ENCODE data around the gene CHRDL2. TPM values are rescaled to one million over a fixed set of nuclear protein-coding genes. Genes with fewer than 3 reads are reported as not detected.

The CHRDL2 gene
- total RNA-seq, 3 donors from 2014 or later (not counting 1 experiment from before 2014, with no cell fraction given), result not detected

- Mint-ChIP-seq H3K27ac (no peak overlapping the region), H3K4me3 (no peak overlapping the region), H3K36me3 (no peaks in the 10 kb centered on the region), H3K9me3 (no peaks in the 10 kb centered on the region), H3K4me1 (no peaks in the 10 kb centered on the region), H3K27me3 (ENCODE audit: low read depth in 2 of 2) (peaks cover 8 to 13% of the 10 kb centered on the region in 2 donors)
- DNase-seq, result no peak
- Histone ChIP-seq H3K4me3 (ENCODE audit: low read length) (no peak overlapping the region), H3K9me3 (ENCODE audit: control insufficient read depth, insufficient read depth, low read length) (no peaks in the 10 kb centered on the region), H3K4me1 (ENCODE audit: control insufficient read depth, insufficient read depth, low read length) (no peaks in the 10 kb centered on the region), H3K27me3 (ENCODE audit: control insufficient read depth, insufficient read depth, low read length) (no peaks in the 10 kb centered on the region), H3K36me3 (ENCODE audit: control insufficient read depth, insufficient read depth, low read length) (no peaks in the 10 kb centered on the region), H3K27ac (ENCODE audit: low read length) (no peak overlapping the region)
- intact Hi-C loops (cut with micrococcal nuclease), result no loop called here
- WGBS (ENCODE audit: insufficient coverage), result 66% methylated on average over 5 of the region's 6 CpGs
- ATAC-seq, result no peak
- TF ChIP-seq, protein P1, sequence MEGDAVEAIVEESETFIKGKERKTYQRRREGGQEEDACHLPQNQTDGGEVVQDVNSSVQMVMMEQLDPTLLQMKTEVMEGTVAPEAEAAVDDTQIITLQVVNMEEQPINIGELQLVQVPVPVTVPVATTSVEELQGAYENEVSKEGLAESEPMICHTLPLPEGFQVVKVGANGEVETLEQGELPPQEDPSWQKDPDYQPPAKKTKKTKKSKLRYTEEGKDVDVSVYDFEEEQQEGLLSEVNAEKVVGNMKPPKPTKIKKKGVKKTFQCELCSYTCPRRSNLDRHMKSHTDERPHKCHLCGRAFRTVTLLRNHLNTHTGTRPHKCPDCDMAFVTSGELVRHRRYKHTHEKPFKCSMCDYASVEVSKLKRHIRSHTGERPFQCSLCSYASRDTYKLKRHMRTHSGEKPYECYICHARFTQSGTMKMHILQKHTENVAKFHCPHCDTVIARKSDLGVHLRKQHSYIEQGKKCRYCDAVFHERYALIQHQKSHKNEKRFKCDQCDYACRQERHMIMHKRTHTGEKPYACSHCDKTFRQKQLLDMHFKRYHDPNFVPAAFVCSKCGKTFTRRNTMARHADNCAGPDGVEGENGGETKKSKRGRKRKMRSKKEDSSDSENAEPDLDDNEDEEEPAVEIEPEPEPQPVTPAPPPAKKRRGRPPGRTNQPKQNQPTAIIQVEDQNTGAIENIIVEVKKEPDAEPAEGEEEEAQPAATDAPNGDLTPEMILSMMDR (IDR thresholded peaks at IDR 0.05), result no peak
Measured at GRCh38 chr11:74696500-74696899, 34.7 kb downstream of the CHRDL2 start.

DNA sequence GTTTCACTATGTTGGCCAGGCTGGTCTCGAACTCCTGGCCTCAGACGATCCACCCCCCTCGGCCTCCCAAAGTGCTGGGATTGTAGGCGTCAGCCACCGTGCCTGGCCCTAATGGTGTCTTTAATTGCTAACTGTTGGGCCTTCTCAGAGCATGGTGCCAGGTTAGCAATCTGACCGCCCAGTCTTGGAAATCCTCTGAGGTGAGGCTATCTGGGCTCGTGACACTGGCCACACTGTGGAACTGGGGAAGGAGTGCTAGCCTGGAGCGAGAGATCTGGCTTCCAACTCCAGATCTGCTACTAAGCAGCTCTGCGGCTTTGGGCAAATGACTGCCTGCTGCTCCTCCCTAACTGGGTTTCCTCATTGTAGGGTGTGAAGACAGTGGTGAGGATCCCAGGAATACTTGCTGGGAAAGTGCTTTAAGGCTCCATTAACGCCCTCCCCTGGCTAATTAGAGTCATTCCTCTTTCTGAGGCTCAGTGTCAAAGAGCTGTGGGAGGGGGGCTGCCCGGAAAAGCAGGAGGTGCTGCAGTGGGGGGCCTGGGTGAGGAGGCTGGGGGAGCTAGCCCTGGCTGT, 35.4 kb downstream of the CHRDL2 start:
- no peaks in the 10 kb centered on the region for H3K36me3 ChIP-seq (ENCODE audit: control insufficient read depth, insufficient read depth, low read length)
- H3K4me3 Mint-ChIP-seq, result no peak overlapping the region
- H3K27ac ChIP-seq (ENCODE audit: low read length), result no peak overlapping the region
- H3K27ac Mint-ChIP-seq, result no peak overlapping the region
- DNase-seq, result no peak
- 86% methylated on average over 11 of the region's 11 CpGs for WGBS (ENCODE audit: insufficient coverage)
- no peaks in the 10 kb centered on the region for H3K9me3 Mint-ChIP-seq
- H3K4me1 Mint-ChIP-seq, result no peaks in the 10 kb centered on the region
- no peaks in the 10 kb centered on the region for H3K4me1 ChIP-seq (ENCODE audit: control insufficient read depth, insufficient read depth, low read length)
- H3K27me3 ChIP-seq (ENCODE audit: control insufficient read depth, insufficient read depth, low read length), result no peaks in the 10 kb centered on the region
- H3K9me3 ChIP-seq (ENCODE audit: control insufficient read depth, insufficient read depth, low read length), result no peaks in the 10 kb centered on the region
- intact Hi-C loops (cut with micrococcal nuclease), result no loop called here
- ATAC-seq, result no peak
- TF ChIP-seq, protein P1 (IDR thresholded peaks at IDR 0.05), result no peak
- H3K4me3 ChIP-seq (ENCODE audit: low read length), result no peak overlapping the region
- peaks cover 8 to 13% of the 10 kb centered on the region in 2 donors for H3K27me3 Mint-ChIP-seq (ENCODE audit: low read depth in 2 of 2)
- no peaks in the 10 kb centered on the region for H3K36me3 Mint-ChIP-seq

- Mint-ChIP-seq H3K36me3 (no peaks in the 10 kb centered on the region), H3K9me3 (no peaks in the 10 kb centered on the region), H3K27me3 (ENCODE audit: low read depth in 2 of 2) (peaks cover 8 to 13% of the 10 kb centered on the region in 2 donors), H3K27ac (no peak overlapping the region), H3K4me3 (no peak overlapping the region), H3K4me1 (no peaks in the 10 kb centered on the region)
- TF ChIP-seq, protein P1 (IDR thresholded peaks at IDR 0.05), result no peak
- Histone ChIP-seq H3K27ac (ENCODE audit: low read length) (no peak overlapping the region), H3K36me3 (ENCODE audit: control insufficient read depth, insufficient read depth, low read length) (no peaks in the 10 kb centered on the region), H3K4me1 (ENCODE audit: control insufficient read depth, insufficient read depth, low read length) (no peaks in the 10 kb centered on the region), H3K27me3 (ENCODE audit: control insufficient read depth, insufficient read depth, low read length) (no peaks in the 10 kb centered on the region), H3K4me3 (ENCODE audit: low read length) (no peak overlapping the region), H3K9me3 (ENCODE audit: control insufficient read depth, insufficient read depth, low read length) (no peaks in the 10 kb centered on the region)
- DNase-seq (no peak), ATAC-seq (no peak)
- intact Hi-C loops (cut with micrococcal nuclease), result no loop called here
- 84% methylated on average over 10 of the region's 10 CpGs for WGBS (ENCODE audit: insufficient coverage)
Measured at GRCh38 chr11:74694136-74694930, 36.9 kb downstream of the CHRDL2 start.

Measured in natural killer cell (primary cell).